Tibial nerve (tissue), 4 donors: ENCODE results near the gene SUSD2. TPM values are rescaled to one million over a fixed set of nuclear protein-coding genes. Genes with fewer than 3 reads are reported as not detected.

ENCODE experiments used
- DNase-seq, 2 donors: peaks; one replicate each; pipeline ENCODE4 v3.0.0-alpha.2; 2019; ENCODE audit warnings: low spot score in 2 of 2
- H3K27ac ChIP-seq, 4 donors: fragments of 200-600 bp; sonication (generic) in 3 of 4; one replicate each; pipeline ENCODE4 v1.5.1; 2017 to 2019; ENCODE audit warnings: mild to moderate bottlenecking in 1 of 4
- H3K27me3 ChIP-seq, 2 donors: fragments of 200-600 bp; sonication (generic) in 1 of 2; one replicate each; pipeline versions ENCODE4 v1.5.1 to v1.6.0; 2017 to 2019
- H3K36me3 ChIP-seq, 3 donors: fragments of 200-600 bp; sonication (generic); one replicate each; pipeline ENCODE4 v1.5.1; 2018 to 2019
- H3K4me1 ChIP-seq, 4 donors: fragments of 200-600 bp; sonication (generic) in 3 of 4; one replicate each; pipeline ENCODE4 v1.5.1; 2017 to 2019
- H3K4me3 ChIP-seq, 4 donors: fragments of 200-600 bp; sonication (generic) in 3 of 4; one replicate each; pipeline ENCODE4 v1.5.1; 2017 to 2019; ENCODE audit warnings: mild to moderate bottlenecking in 1 of 4, moderate library complexity in 1 of 4
- H3K9me3 ChIP-seq, 4 donors: fragments of 200-600 bp; sonication (generic) in 3 of 4; one replicate each; pipeline ENCODE4 v1.5.1; 2017 to 2019
- EP300 ChIP-seq, 2 donors: sonication (generic); formaldehyde crosslinking; IDR thresholded peaks; one replicate each; pipeline ENCODE4 v1.6.1; 2017; ENCODE audit warnings: antibody characterized with exemption in 2 of 2, mild to moderate bottlenecking in 1 of 2
- POLR2A ChIP-seq, 2 donors: fragments of 450-650 bp; IDR thresholded peaks; one replicate each; pipeline ENCODE4 v1.6.1; 2017; ENCODE audit warnings: antibody characterized with exemption in 2 of 2, mild to moderate bottlenecking in 2 of 2, moderate library complexity in 2 of 2
- WGBS, 2 donors: methylation state at CpG; one replicate each; pipeline ENCODE4 v1.1.5; 2018; 5-methylcytosine and 5-hydroxymethylcytosine counted together
- total RNA-seq, 4 donors: library from RNA; depleted of rRNA; stranded (reverse); fragments of >200 nt; gene quantifications; one replicate each; pipeline ENCODE4 v1.1.0, GENCODE V29; 2016
- TF ChIP-seq, protein P1 (sequence below), 5 experiments: fragments of 200-600 bp in 3 of 5; fragments of 450-650 bp in 2 of 5; sonication (generic) in 3 of 5; IDR thresholded peaks; one replicate each; pipeline ENCODE4 v1.5.1; 2016 to 2019; ENCODE audit warnings: antibody characterized with exemption in 5 of 5, mild to moderate bottlenecking in 3 of 5, moderate library complexity in 2 of 5

SUSD2 gene
- total RNA-seq, 4 donors from 2014 or later, result 9.0 to 9.6 (median 9.4) TPM

DNA sequence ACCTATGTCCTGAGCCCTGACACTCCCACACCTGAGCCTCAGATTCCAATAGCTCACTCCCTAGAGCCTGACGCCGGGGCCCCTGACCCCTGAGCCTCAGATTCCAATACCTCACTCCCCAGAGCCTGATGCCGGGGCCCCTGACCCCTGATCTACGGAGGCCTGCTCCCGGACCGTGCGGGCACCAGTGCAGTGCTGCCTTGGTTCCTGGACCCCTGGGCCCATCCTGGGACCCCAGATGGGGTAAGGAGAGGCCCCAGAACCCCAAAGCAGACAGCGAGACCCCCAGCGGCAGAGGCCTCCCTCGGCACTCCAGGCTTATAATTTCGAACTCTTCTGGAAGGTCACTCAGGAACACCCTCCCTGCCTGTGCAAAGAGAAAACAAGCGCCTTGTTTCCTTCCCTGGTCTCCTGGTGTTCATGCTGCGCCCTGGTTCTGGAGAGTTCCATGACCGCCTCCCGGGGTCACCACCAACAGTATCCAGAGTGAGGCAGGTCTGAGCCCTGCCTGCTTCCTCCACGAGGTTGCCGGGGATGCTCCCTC, 7.5 kb downstream of the SUSD2 start:
- H3K4me1 ChIP-seq, result peaks cover 0 to 21% (median 14%) of the 10 kb centered on the region in 4 donors
- H3K27me3 ChIP-seq, result no peaks in the 10 kb centered on the region
- no peak overlapping the region for H3K27ac ChIP-seq
- no peaks in the 10 kb centered on the region for H3K9me3 ChIP-seq
- 80 to 85% methylated on average over 12 to 14 of the region's 17 CpGs for WGBS, 2 donors
- H3K4me3 ChIP-seq, result no peak overlapping the region
- TF ChIP-seq EP300 (IDR thresholded peaks at IDR 0.05) (no peak), POLR2A (IDR thresholded peaks at IDR 0.05) (no peak)
- TF ChIP-seq, protein P1, sequence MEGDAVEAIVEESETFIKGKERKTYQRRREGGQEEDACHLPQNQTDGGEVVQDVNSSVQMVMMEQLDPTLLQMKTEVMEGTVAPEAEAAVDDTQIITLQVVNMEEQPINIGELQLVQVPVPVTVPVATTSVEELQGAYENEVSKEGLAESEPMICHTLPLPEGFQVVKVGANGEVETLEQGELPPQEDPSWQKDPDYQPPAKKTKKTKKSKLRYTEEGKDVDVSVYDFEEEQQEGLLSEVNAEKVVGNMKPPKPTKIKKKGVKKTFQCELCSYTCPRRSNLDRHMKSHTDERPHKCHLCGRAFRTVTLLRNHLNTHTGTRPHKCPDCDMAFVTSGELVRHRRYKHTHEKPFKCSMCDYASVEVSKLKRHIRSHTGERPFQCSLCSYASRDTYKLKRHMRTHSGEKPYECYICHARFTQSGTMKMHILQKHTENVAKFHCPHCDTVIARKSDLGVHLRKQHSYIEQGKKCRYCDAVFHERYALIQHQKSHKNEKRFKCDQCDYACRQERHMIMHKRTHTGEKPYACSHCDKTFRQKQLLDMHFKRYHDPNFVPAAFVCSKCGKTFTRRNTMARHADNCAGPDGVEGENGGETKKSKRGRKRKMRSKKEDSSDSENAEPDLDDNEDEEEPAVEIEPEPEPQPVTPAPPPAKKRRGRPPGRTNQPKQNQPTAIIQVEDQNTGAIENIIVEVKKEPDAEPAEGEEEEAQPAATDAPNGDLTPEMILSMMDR (IDR thresholded peaks at IDR 0.05), result no peak
- no peak for DNase-seq
- H3K36me3 ChIP-seq, result peaks cover 0 to 13% (median 0%) of the 10 kb centered on the region in 3 donors

DNA sequence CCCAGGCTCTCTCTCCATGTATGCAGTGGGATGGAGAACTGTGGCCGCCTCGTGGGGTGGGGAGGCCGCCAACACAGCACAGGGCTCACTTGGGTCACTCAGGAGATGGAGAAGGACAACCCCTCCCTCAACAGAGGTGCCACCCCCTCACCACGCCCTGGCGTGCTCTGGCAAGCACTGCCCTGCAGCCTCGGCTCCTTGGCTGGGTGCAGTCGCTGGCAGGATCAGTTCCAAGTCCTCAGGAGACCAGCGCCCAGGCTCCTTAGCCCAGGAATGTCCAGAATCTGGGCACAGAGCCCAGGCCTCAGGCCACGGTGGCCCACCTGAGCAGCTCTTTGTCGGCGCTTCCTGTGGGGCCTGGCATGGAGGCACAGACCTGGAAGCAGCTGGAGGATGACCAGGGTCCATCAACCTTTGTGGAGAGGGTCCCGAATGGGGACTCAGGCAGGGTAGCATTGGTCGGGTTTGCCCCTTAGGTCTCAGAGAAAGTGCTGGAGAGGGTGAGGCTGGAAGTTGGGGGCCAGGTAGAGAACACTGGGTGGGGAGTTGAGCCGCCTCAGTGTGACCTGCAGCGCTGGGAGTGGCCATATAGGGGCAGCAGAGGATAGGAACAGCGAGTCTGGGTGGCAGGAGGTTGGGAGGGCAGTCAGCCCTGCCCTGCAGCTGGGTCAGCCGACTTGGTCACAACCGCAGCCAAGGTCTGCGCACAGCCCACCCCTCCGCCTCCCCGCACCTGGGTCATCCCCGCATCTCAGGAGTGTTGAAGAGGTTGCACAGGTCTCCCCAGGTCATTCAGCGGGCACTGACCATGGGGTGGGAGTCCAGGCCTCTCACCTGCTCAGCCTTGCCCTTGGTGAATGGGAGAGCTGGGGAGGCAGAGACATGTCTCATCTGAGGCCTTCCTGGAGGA, 8.2 kb downstream of the SUSD2 start:
- H3K9me3 ChIP-seq, result no peaks in the 10 kb centered on the region
- H3K27ac ChIP-seq, result no peak overlapping the region
- no peaks in the 10 kb centered on the region for H3K27me3 ChIP-seq
- peaks cover 0 to 21% (median 14%) of the 10 kb centered on the region in 4 donors for H3K4me1 ChIP-seq
- no peak overlapping the region for H3K4me3 ChIP-seq
- 33 to 54% methylated on average over 15 to 16 of the region's 23 CpGs for WGBS, 2 donors
- H3K36me3 ChIP-seq, result peaks cover 0 to 13% (median 0%) of the 10 kb centered on the region in 3 donors
- DNase-seq, result peak; percentile 52 to 84
- TF ChIP-seq EP300 (IDR thresholded peaks at IDR 0.05), result no peak
- TF ChIP-seq POLR2A (IDR thresholded peaks at IDR 0.05), result no peak
- TF ChIP-seq, protein P1 (IDR thresholded peaks at IDR 0.05), result peak; percentile 79 to 98 (median 88)

- H3K4me3 ChIP-seq, result no peak overlapping the region
- H3K9me3 ChIP-seq, result no peaks in the 10 kb centered on the region
- H3K27me3 ChIP-seq, result no peaks in the 10 kb centered on the region
- H3K4me1 ChIP-seq, result peaks cover 0 to 21% (median 14%) of the 10 kb centered on the region in 4 donors
- DNase-seq, result no peak
- H3K36me3 ChIP-seq, result peaks cover 0 to 13% (median 0%) of the 10 kb centered on the region in 3 donors
- no peak overlapping the region for H3K27ac ChIP-seq
- WGBS, 2 donors, result 77 to 79% methylated on average over 14 of the region's 14 CpGs
- no peak for TF ChIP-seq EP300 (IDR thresholded peaks at IDR 0.05)
- TF ChIP-seq, protein P1 (IDR thresholded peaks at IDR 0.05), result no peak
- no peak for TF ChIP-seq POLR2A (IDR thresholded peaks at IDR 0.05)
Measured at GRCh38 chr22:24190159-24190540, 8.9 kb downstream of the SUSD2 start.

DNA sequence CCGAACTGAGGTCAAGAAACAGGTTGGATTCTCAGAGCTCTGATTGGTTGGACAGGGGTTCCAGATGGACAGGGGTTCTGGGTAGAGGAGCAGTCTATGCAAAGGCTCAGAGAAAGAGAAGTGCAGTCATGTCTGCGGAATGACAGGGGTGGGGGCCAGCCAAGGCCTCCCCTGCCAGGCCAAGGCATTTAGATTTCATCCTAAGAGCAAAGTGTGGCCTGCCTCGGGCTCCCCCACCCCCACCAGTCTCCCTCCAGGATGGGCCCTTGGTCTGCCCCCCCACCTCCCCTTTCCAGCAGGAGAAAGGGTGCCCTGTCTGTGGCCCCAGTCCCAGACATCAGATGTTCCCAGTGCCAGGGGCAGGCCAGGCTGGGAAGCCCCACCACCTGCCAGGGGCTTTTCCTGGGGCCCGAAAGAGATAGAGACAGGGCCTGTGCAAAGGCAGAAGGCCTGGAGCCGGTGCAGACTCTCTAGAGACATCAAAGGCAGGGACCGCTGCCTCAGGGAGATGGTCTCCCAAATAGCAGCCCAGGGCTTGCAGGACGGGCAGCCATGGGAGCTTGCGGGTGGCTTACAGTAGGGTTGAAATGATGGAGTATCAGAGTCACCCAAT, 9.4 kb downstream of the SUSD2 start:
- H3K27ac ChIP-seq, result no peak overlapping the region
- WGBS, 2 donors, result 86 to 89% methylated on average over 8 of the region's 8 CpGs
- DNase-seq, result no peak

More for the DNA sequence above, 9.4 kb downstream of the SUSD2 start:
- Histone ChIP-seq H3K9me3 (no peaks in the 10 kb centered on the region), H3K4me1 (peaks cover 0 to 21% (median 14%) of the 10 kb centered on the region in 4 donors), H3K4me3 (no peak overlapping the region), H3K27me3 (no peaks in the 10 kb centered on the region), H3K36me3 (peaks cover 0 to 9% (median 0%) of the 10 kb centered on the region in 3 donors)
- TF ChIP-seq EP300 (IDR thresholded peaks at IDR 0.05), result no peak
- TF ChIP-seq, protein P1 (IDR thresholded peaks at IDR 0.05), result no peak
- no peak for TF ChIP-seq POLR2A (IDR thresholded peaks at IDR 0.05)
